Hepatocyte (in vitro differentiated cells): Measurements from ENCODE around the gene C1QTNF9B.

Experiments used
- EZH2 ChIP-seq: fragments of 200-600 bp; sonication (generic); IDR thresholded peaks from 2 replicates; pipeline ENCODE4 v1.6.1; 2016; ENCODE audit warnings: antibody characterized with exemption, mild to moderate bottlenecking, borderline replicate concordance
- EZH2phosphoT487 ChIP-seq: fragments of 200-600 bp; sonication (generic); IDR thresholded peaks from one replicate; pipeline ENCODE4 v1.6.1; 2018; ENCODE audit warnings: antibody characterized with exemption, mild to moderate bottlenecking, low read depth, moderate library complexity; ENCODE audit not compliant: unreplicated experiment, severe bottlenecking
- TF ChIP-seq, protein P1 (sequence below): fragments of 200-600 bp; sonication (generic); IDR thresholded peaks from 2 replicates; pipeline ENCODE4 v1.5.1; 2016; ENCODE audit warnings: antibody characterized with exemption, mild to moderate bottlenecking; ENCODE audit not compliant: poor library complexity

GRCh38 chr13:23877286-23877685 is 20.0 kb downstream of the C1QTNF9B start:
- TF ChIP-seq, protein P1, sequence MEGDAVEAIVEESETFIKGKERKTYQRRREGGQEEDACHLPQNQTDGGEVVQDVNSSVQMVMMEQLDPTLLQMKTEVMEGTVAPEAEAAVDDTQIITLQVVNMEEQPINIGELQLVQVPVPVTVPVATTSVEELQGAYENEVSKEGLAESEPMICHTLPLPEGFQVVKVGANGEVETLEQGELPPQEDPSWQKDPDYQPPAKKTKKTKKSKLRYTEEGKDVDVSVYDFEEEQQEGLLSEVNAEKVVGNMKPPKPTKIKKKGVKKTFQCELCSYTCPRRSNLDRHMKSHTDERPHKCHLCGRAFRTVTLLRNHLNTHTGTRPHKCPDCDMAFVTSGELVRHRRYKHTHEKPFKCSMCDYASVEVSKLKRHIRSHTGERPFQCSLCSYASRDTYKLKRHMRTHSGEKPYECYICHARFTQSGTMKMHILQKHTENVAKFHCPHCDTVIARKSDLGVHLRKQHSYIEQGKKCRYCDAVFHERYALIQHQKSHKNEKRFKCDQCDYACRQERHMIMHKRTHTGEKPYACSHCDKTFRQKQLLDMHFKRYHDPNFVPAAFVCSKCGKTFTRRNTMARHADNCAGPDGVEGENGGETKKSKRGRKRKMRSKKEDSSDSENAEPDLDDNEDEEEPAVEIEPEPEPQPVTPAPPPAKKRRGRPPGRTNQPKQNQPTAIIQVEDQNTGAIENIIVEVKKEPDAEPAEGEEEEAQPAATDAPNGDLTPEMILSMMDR: no peak
- TF ChIP-seq EZH2 (no peak), EZH2phosphoT487 (no peak)
